Measurements from ENCODE around the gene NEXN. TPM values are rescaled to one million over a fixed set of nuclear protein-coding genes. Genes with fewer than 3 reads are reported as not detected.

The NEXN gene
- total and polyA plus RNA-seq, 2 of the 8 experiments (the other 6 are each of a cell fraction or from before 2014, with no cell fraction given): 0.20 to 2.9 TPM

DNA sequence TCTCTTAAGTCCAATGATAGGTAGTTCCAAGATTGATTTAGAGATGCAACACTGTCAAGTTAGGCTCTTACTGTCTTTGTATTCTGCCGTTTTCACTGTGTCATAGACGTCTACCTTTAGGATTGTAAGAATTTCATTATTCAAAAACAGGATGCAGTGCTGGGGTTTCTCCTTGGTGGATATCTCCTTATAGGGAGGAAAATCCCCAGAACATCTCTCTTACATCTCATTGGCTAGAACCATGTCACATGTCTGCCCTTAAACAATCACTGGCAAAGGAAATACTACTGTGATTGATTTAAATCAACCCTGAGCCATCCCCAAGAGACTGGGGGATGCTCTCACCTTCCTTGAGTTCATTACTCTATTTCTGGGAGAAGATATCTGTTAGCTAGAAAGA is 101.3 kb downstream of the NEXN start:
- Histone ChIP-seq H3K23me2 (ENCODE audit: low read depth, low read length) (no peaks in the 10 kb centered on the region), H2BK12ac (ENCODE audit: low read depth, low read length) (no peak overlapping the region), H3K27me3 (replicated peaks in 1 of 4; ENCODE audit: control insufficient read depth in 3 of 4, extremely low read depth in 1 of 4, insufficient read depth in 3 of 4, low read length in 3 of 4) (no peaks in the 10 kb centered on the region), H3K9me3 (ENCODE audit: insufficient read depth in 2 of 2, low read depth in 1 of 2, low read length in 1 of 2) (no peaks in the 10 kb centered on the region), H3K4me3 (ENCODE audit: extremely low read depth in 1 of 4, insufficient read depth in 2 of 4, low read depth in 3 of 4, low read length in 4 of 4) (no peak overlapping the region), H2BK5ac (ENCODE audit: low read depth, low read length) (no peak overlapping the region), H4K20me1 (replicated peaks in 1 of 2; ENCODE audit: control insufficient read depth in 1 of 2, insufficient read depth in 2 of 2, low read length in 2 of 2) (peaks cover 3 to 10% of the 10 kb centered on the region in 2 experiments), H3K4ac (replicated peaks; ENCODE audit: insufficient read length, low read depth, low read length) (no peak overlapping the region), H3K9ac (replicated peaks in 1 of 4; ENCODE audit: extremely low read depth in 1 of 4, low read depth in 3 of 4, low read length in 3 of 4) (no peak overlapping the region), H2AFZ (ENCODE audit: low read length) (no peak overlapping the region), H4K91ac (replicated peaks; ENCODE audit: insufficient read length, low read length) (no peak overlapping the region), H2BK120ac (replicated peaks; ENCODE audit: low read depth, low read length) (no peak overlapping the region), H4K8ac (ENCODE audit: extremely low read depth, insufficient read depth, low read length) (no peak overlapping the region), H3K18ac (ENCODE audit: extremely low read depth, low read length) (no peak overlapping the region), H2BK20ac (ENCODE audit: low read length) (no peak overlapping the region), H2BK15ac (ENCODE audit: low read length) (no peak overlapping the region), H4K5ac (ENCODE audit: insufficient read length, low read depth, low read length) (no peak overlapping the region), H3K56ac (replicated peaks; ENCODE audit: insufficient read length, low read depth, low read length) (no peak overlapping the region), H2AK5ac (ENCODE audit: low read depth, low read length) (no peak overlapping the region), H3K36me3 (ENCODE audit: control insufficient read depth in 2 of 4, insufficient read depth in 4 of 4, low read length in 3 of 4) (peaks cover 0 to 9% (median 3%) of the 10 kb centered on the region in 4 experiments; a peak in 4 of 8 replicates), H3K4me2 (ENCODE audit: insufficient read depth in 1 of 2, low read depth in 2 of 2, low read length in 2 of 2) (no peak overlapping the region), H3K79me2 (ENCODE audit: control insufficient read depth in 1 of 2, insufficient read depth in 2 of 2, low read length in 2 of 2) (peaks cover 4 to 88% of the 10 kb centered on the region in 2 experiments), H3K14ac (ENCODE audit: insufficient read length) (no peak overlapping the region), H3K27ac (ENCODE audit: low read depth, low read length) (no peak overlapping the region), H3K23ac (ENCODE audit: insufficient read length) (no peak overlapping the region), H3K4me1 (replicated peaks in 1 of 4; ENCODE audit: control insufficient read depth in 3 of 4, insufficient read depth in 4 of 4, low read length in 3 of 4) (no peaks in the 10 kb centered on the region), H3K79me1 (ENCODE audit: low read depth, low read length) (peaks cover 7% of the 10 kb centered on the region)
- CTCF ChIA-PET (ENCODE audit: partially characterized antibody): interaction anchor here (0.7 to 1.7 kb wide), 2 partner anchors 13 to 15 kb away, joined by 4 to 5 read pairs; partner anchors contain the start of gene DNAJB4
- no peak for DNase-seq (ENCODE audit: low read depth in 1 of 2, low spot score in 2 of 2)
- TF ChIP-seq SUZ12 (IDR thresholded peaks at IDR 0.05; ENCODE audit: low read length) (no peak), SRF (IDR thresholded peaks at IDR 0.05; ENCODE audit: low read depth, low read length) (peak; percentile 50; the same call in 1 of the 2 replicates)
- POLR2A ChIA-PET (ENCODE audit: partially characterized antibody): interaction anchor here (0.6 to 5.5 kb wide), 8 partner anchors 9 to 306 kb away, joined by 3 to 33 read pairs (median 7); partner anchors contain the start of genes DNAJB4 and FUBP1
- no peak for FAIRE-seq
- 78% methylated on average over 2 of the region's 2 CpGs; no CpG with 5 or more reads in 1 of the 2 experiments for WGBS, 2 experiments (ENCODE audit: extremely low coverage in 1 of 2, insufficient coverage in 1 of 2, insufficient read length in 1 of 2, insufficient replicate concordance in 2 of 2, low coverage in 1 of 2, low lambda C conversion rate in 2 of 2, missing lambda C conversion rate in 1 of 2)
